ENCODE data around the gene SNX33.
"Not testable (repeated sequence)": the region's sequence is repeated elsewhere in the genome, so short reads cannot be mapped to it uniquely, and the experiment has no call there.

Gene SNX33

DNA sequence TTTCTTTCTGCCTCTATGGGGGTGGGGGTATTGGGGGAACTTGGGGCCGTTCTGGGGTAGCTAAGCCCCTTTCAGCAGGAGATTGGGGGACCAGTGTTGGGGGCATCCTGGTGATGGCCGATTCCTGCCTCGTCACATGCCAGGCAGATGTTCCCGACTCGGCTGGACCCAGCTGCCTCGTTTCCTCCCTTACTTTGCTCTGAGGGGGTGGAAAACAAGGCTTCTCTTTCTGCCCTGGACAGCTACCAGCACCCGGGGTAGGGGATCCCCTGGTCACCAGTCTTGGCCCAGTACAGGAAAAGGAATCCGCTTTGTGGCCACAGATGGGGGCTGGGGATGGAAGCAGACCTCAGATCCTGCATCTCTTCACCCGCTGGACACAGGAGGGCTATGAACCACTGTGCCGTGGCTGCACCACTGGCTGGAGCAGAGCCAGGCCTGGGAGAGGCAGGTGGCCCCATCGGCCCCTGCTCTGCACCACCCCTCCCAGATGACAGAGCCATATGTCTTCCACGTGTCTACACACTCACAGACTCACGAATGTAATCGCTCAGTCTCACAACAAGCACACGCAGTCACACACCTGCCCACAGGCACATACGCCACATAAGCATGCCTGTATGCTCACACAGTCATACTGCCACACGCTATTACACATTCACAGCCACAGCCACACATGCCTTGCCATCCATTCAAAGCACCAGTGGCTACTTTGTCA is 12.4 kb downstream of the SNX33 start:
- DNase-seq (ENCODE audit: low read depth in 2 of 2, low spot score in 1 of 2): no peak

DNA sequence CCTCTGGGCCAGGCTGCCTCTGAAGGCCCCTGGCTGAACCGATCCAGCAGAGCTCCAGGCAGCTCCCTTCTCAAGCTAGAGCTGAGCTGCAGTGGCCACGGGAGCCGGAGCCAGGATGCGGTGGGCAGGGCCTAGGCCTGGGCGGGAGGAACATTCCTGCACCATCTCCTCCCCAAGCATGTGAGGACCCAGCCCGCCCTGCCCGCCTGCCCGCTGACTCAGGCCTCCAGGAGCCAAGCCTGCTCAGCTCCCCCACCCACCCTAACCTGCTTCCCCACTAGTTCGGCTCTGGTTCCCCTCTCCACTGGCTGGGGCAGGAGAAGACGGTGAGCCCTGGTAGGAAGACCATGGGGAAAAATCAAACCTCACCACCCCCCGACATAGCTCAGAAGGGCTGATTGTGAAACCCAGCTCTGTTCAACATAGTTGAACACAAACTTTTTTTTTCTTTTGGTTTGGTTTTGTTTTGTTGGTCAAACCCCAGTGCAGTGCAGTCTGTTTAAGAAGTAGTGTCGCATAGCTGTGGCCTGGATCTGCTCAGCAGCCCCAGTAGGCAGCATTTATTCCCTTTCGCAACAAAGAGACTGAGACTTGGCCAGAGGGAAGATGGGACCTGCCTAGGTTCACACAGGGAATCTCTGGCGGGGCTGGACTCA is 13.5 kb downstream of the SNX33 start:
- DNase-seq (ENCODE audit: low read depth in 2 of 2, low spot score in 1 of 2): no peak

DNA sequence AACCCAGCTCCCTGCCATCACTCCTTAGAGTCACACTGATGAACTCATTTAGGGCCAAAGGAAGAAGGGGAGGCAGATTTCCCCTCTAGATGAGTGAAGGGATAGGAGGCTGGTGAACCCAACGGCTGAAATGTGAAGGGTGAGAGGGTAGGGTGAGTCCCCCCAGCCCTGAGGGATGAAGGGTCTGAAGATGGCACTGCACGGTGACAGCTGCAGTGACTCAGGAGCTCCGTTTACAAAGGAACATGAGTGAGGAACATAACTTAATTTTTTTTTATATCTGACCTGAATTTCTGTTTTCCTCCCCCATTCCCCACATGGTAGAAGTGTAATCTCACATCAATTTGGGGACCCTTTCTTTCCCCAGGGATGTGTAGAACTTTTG is 14.0 kb downstream of the SNX33 start:
- no peak for DNase-seq (ENCODE audit: low read depth in 2 of 2, low spot score in 1 of 2)

DNA sequence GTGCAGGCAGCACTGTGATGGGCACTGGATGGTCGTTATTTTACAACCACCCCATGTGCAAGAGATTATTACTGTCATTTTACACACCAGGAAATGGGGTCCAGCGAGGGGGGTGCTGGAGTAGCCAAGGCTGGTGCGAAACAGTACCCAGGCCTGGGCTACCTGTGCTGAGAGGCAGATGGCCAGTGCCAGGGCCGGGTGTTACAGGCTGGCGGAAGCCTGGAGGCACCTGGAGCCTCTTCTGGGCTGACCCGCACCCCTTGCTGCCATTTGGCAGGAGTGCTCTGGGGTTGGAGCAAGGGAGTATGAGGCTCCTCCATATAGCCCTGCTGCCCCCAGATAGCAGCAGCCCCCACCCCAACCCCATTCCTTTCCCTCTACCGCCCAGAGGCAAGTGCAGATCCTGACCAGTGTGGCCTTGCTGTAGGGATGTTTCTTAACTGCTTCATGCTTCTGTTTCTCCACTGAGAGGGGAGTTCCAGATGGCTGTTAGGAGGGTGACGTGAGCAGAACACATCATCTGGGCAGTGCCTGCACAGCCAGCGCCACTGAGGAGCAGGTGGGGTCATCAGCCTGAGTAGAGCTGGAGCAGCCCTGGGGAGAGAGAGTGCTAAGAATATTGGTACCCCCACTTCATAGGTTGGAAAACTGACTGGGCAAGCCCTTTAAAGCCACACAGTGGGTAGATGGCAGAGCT is 15.3 kb downstream of the SNX33 start:
- DNase-seq (ENCODE audit: low read depth in 2 of 2, low spot score in 1 of 2): no peak

DNA sequence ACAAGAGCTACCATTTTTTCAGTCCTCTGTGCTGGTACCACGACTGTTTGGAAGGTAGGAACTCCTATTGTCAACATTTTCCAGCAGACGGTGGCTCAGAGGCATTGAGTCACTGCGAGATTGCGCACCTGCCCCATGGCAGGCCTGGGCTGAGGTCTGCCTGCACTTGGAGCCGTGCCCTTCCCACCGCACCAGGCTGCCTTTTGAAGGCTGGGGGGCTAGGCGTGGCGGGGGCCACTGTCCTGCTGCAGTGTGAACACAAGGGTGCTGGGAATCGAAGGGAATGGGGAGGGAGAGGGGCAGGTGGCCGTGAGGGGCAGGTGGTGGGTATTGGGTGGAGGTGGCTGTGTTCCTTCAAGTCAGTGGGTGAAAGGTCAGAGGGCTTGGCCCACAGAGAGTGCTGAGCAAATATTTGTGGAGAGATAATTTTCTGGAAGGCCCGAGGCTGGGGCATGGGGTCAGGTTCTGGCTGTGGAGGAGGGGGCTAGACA is 16.3 kb downstream of the SNX33 start:
- DNase-seq (ENCODE audit: low read depth in 2 of 2, low spot score in 1 of 2): no peak

DNA sequence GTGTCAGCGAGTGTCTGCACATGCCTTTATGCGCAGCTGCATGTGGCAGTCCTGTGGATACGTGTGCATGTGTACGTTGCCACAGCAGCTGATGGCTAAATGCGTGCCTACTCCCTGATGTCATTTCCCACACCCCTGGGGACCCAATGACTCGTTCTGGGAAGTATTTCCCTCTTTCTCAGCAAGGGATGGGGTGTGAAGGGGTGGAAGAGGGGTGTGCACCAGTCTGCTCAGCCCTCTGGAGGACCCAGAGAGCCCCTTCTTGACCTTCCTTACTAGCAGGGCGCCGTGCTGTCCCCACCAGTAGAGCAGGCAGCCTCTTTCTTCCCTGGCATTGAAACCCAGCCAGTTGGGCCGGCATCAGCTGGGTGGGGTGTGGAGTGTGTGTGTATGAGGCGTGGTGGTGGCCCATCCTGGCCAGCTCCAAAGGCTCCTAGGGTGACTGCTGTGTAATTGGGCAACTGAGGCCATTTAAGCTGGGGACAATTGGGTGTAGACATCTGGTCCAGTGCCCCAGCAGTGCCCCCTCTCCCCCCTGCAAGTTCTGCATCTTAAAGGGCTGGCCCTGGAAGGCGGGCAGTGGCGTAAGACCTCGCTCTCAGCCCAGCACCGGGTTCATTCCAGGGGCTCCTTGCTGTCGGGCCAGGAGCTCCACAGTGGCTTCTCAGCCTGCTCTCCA is 19.2 kb downstream of the SNX33 start:
- DNase-seq (ENCODE audit: low read depth in 2 of 2, low spot score in 1 of 2): no peak

DNA sequence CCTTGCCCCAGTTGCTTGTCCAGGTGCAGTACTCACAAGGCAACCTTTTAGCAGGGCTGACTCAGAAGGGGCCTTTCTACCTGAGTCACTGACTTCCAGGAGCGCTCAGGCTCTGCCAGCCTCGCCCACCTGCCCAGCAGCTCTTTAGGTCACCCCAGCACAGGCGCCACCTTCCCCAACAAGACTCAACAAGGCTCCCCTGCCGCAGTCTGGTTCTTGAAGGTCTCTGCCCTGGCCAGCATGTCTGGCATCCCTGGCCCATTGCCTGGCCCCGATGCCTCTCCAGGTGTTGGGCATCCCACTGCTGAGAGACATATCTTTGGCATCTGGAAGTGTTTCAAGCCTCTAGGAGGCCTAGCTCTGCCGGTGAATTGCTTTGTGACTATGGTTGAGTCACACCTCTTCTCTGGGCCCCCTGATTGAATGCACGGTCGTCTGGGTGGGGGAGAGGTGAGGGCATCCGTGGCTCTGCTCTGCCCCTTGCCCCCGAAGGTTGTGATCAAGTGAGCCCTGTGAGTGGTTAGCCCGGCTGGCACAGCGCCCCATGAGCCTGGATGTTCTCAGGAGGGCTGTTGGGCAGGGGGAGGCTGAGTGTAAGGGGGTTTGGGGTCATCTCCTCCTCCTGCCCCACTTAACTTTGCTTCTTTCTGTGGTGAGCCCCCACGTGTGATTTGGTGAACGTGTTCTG is 21.6 kb downstream of the SNX33 start:
- no peak for DNase-seq (ENCODE audit: low read depth in 2 of 2, low spot score in 1 of 2)

DNA sequence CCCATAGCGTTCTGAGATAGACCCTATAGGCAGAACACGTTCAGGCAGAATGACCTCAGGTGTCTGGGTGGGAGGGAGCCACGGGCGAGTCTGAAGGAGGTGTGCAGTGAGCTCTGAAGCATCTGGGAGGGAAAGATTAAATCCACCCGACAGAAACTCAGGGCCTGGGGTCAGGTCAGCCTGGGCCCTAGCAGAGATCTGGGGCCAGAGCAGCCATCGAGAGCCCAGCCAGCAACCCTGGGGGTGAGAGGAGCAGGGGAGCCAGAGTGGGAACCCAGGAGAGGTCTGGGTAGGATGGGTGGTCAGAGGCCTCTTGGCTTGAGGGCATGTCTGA is 22.1 kb downstream of the SNX33 start:
- no peak for DNase-seq (ENCODE audit: low read depth in 2 of 2, low spot score in 1 of 2)

DNA sequence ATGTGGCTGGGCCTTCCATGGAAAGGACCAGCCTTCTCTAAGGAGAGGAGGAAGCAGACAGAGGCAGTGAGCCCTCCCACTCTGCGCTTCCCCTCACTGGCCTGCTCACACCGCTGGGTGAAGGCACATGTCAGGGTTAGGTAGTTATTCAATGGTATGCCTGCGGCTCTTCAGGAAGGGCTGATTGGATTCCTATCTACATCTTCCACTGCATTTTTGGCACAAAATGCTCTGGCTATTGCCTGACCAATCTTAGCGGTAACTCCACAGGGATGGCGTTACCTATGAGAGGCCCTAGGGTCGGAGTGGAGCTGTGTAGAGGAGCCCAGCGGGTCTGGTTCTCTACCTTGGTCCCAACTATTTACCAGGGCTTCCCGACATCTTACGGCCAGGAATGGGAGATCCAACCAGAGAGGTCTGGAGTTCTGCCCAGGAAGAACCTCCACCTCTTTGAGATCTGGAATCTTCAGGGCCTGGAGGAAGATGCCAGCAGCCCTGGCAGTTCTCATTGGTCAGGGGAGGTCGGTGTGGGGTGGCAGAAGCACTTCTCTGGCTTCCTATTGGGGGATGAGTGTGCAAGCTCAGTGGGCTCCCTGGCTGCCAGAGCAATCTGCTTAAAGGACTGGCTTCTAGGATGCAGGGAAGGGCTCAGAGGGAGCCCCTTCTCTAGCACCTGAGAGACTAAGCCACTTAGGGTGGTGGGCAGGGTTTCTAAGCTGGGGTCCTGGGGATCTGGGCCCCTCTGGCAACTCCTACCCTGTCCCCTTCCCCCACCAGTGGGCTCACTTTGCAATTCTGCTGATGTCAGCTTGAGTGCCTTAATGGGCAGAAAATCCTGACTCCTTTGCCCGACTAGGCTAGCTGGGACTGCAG is 24.3 kb downstream of the SNX33 start:
- DNase-seq (ENCODE audit: low read depth in 2 of 2, low spot score in 1 of 2): no peak

DNA sequence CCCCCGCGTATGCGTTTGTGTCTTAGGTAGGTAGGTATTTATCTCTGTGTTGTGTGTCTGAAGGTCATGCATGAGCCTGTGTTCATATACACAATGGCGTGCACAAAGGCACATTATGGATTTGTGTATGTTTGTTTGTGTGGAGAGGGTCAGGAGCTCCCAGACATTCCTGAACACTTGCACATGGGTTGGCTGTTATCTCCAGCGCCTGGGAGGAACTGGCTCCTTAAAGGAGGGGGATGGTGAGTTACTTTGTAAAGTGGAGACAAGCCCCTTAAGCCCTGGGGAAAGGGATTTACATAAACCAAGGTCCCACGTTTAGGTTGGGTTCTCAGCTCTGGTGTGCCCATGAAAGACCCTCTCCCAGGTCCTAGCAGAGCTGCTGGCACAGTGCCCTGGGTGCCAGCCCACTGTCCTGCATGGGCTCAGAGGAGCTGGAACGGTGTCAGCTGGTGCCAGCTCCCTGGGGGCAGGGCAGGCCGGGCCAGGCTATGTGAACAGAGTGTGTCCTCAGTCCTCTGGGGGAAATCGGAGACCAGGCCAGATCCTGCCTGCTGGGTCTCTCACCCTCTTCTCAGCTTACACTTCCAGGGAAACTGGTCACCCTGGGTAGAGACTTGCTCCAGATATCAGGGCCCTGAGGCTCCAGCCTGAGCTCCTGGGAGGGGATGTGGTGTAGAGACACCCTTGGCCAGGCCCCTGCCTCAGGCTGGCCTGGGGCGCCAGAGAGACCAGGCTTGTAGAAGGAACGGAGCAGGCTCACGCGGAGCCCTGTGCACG is 25.1 kb downstream of the SNX33 start:
- DNase-seq (ENCODE audit: low read depth in 2 of 2, low spot score in 1 of 2): no peak

DNA sequence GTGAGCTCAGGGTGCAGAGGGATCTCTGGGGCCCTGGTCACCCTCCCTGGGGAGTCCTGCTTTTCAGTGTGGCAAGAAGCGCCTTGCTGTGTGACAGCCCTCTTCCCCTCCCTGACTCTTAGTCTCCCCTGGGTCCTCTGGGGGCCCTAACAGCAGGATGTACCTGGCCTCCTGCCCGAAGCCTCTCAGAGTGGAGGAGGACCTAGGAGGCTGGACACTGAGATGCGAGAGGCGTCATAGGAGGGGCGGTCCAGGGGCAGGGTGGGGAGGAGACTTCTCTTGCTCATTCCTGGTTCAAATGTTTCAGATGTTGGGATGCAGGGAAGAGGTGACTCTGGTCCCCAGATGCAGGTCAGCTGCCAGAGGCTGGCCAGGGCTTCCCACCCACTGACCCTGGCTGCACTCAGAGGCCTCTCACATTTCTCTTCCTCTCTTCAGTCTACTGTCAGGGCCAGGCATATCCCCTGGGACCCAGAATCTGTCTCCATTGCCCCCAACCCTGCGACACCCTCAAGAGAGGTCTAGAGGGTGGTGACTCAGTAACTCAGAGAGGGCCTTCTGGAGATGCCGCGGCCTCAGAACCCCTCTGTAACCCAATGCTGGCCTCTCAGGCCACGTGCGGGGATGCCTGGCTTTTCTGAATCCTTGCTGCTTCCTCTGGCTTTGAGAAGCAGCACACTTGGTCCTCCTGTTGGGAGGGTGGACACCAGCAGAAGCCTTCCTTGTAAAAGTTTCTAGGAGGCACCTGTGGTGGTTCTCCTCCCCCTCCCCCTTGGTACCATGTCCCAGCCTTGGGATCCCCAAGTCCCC is 25.9 kb downstream of the SNX33 start:
- no peak for DNase-seq (ENCODE audit: low read depth in 2 of 2, low spot score in 1 of 2)

DNA sequence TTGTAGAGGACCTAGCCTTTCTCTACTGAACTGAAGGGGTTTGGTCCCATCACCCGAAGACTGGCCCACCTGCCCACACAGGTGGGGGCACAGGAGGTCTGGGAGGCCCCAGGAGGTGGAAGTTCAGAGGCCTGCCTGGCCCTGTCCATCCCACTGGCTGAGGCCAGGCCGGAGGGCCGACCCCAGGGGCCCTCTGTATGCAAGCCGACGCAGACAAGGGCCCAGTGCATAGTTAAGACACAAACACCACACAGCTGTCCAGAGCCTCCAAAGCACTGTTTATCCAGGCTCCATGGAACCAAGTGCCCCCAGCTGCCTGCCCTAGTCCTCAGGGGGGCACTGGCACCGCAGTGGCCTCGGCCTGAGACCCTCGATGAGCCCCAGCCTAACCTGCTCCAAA is 26.7 kb downstream of the SNX33 start:
- DNase-seq (ENCODE audit: low read depth in 2 of 2, low spot score in 1 of 2): no peak

DNA sequence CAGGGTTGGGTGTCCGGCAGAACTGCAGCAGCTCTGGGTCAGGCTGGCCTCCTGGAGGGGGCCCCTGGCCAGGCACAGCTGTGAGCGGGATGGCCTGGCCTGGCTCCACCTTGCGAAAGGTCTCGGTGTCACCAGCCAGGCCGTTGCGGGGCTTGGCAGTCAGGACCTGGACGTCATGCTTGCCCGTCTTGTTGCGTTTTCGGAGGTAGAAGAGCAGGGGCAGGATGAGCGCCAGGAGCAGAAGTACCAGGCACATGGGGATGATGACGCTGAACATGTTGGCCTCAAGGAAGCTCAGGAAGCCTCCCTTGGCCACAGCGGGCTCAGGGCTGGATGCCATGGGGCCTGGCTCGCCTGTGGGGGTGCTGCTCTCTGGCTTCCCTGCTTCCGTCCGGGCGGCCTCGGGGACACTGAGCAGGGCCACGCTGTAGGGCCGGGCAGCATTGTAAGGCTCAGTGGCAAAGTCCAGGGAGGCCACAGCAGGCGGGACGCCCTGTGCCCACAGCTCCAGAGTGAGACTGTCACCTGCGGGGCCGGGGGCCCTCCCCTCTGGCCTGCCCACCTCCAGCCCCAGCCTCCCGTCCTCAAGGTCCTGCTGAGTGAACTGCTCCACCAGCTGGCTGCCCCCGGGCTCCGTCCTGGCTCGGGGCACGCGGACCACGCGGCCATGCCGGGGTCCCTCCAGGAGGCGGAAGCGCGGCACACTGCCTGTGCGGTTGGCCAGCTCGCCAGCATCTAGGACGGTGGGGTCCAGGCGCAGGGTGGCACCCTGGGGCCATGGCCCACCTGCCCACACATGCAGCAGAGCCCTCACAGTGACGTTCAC is 28.1 kb downstream of the SNX33 start:
- DNase-seq (ENCODE audit: low read depth in 2 of 2, low spot score in 1 of 2): no peak

DNA sequence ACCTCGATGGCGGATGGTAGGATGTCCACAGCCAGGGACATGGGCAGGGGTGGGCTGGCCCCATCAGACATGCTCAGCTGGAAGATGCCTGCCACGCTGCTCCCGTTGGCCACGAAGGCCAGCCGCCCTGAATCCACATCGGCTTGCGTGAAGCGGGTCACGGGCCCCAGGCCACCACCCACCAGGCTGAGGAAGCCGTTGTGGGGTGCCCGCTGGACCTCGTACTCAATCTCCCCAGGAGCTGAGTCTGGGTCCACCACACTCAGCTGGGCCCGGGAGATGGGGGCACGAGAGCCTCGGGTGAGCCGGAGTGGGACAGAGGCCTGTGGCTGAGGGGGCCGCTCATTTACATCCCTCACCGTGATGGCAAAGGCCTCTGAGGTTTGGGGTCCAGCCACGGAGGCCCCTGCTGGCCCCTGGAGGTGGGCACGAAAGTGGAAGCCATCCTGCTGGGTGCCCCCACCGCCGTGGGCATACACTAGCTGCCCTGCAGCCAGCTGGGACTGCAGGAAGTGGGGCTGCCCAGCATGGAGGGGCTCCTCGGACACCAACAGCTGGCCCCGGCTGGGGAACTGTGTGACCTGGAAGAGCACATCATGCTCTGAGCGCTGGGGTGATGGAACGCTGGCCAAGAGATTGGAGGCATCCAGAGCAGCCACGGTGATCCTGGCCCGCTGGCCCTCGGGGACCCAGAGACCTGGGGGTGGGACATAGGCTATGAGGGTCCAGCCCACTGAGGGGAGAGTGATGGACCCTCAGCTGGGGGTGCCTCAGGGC is 29.2 kb downstream of the SNX33 start:
- no peak for DNase-seq (ENCODE audit: low read depth in 2 of 2, low spot score in 1 of 2)

DNA sequence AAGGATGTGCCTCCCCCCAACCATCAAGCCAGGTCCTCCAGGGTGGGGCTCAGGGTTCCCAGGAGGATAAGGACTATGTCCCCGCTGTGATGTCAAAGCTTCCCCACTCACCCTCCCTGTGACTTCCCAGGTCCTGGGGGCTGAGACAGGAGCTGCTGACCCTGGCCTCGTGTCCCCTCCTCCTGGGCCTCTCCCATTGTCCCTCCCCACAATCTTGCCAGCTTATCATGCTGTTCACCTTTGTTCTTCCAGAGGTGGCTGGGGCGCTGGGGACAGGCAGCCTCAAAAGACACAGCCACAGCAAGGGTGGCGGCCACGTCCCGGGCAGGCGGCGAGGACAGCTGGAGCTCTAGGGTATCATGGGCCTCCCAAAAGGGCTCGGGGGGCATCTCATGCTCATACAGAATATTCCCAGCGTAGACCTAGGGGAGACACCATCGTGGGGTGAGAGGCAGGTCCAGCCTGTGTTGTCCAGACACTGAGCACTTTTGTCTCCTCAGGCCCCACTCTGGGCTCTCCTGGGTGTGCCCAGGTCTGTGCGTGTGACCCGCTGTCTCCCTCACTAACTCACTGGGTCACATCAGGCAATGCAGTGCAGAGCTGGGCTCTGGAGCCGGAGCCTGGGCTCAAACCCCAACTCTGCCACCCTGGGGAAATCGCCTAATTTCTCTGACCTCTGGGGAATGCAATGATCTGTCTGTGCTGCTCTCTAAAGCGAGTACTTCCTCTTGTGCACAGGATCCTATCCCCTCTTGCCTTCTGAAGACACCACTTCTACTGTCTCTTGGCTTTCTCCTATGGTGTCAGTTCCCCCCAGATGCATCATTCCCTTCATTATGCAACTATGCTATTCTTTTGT is 30.0 kb downstream of the SNX33 start:
- DNase-seq (ENCODE audit: low read depth in 2 of 2, low spot score in 1 of 2): no peak

DNA sequence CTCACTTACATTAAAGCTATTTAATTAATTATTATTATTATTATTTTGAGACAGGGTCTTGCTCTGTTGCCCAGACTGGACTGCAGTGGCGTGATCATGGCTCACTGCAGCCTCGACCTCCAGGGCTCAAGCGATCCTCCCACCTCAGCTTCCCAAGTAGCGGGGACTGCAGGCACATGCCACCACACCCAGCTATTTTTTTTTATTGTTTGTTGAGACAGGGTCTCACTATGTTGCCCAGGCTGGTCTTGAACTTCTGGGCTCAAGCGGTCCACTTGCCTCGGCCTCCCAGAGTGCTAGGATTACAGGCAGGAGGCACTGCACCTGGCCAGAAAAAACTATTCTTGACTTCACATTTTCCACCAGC is 30.6 kb downstream of the SNX33 start:
- not testable (repeated sequence) for DNase-seq (ENCODE audit: low read depth in 2 of 2, low spot score in 1 of 2)
